HL-60 (cell line): Measurements from ENCODE around the gene MSI1.

Experiments
- CTCF ChIP-seq: IDR thresholded peaks from one replicate; pipeline ENCODE4 v1.5.1; 2011; ENCODE audit warnings: low read length, control low read depth, inconsistent platforms; ENCODE audit not compliant: insufficient read depth
- GABPA ChIP-seq: IDR thresholded peaks from 2 replicates; pipeline ENCODE4 v1.6.1; 2012; ENCODE audit warnings: low read depth
- POLR2AphosphoS5 ChIP-seq: IDR thresholded peaks from 2 replicates; pipeline ENCODE4 v1.6.1; 2012; ENCODE audit warnings: low read depth

- TF ChIP-seq CTCF: no peak
- no peak for TF ChIP-seq POLR2AphosphoS5
- TF ChIP-seq GABPA: no peak
Observed at GRCh38 chr12:120404271-120404670, 35.3 kb upstream of the MSI1 start.
